ENCODE measurements around the gene SLC25A51.

DNA sequence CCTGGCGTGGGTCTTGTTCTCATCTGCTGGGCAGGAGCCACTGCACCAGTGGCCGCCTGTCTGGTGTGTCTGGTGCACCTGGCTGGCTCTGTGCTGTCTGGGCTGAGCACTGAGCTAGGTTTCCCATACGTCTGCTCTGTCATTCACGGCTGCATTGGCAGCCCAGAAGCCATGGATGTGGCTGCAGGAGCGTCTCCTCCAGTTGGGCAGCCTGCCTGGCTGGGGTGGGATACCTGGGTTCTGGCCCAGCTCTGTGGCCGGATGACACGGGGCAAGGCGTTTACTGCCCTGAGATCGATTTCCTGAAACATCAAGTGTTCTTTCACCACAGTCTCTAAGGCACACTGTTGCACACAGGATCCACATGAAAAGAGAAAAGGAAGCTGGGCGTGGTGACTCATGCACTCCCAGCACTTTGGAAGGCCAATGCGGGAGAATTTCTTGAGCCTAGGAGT is 25.5 kb upstream of the SLC25A51 start:
- TF ChIP-seq POLR2A (IDR thresholded peaks at IDR 0.05) = no peak
- TF ChIP-seq, protein P1, sequence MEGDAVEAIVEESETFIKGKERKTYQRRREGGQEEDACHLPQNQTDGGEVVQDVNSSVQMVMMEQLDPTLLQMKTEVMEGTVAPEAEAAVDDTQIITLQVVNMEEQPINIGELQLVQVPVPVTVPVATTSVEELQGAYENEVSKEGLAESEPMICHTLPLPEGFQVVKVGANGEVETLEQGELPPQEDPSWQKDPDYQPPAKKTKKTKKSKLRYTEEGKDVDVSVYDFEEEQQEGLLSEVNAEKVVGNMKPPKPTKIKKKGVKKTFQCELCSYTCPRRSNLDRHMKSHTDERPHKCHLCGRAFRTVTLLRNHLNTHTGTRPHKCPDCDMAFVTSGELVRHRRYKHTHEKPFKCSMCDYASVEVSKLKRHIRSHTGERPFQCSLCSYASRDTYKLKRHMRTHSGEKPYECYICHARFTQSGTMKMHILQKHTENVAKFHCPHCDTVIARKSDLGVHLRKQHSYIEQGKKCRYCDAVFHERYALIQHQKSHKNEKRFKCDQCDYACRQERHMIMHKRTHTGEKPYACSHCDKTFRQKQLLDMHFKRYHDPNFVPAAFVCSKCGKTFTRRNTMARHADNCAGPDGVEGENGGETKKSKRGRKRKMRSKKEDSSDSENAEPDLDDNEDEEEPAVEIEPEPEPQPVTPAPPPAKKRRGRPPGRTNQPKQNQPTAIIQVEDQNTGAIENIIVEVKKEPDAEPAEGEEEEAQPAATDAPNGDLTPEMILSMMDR (IDR thresholded peaks at IDR 0.05) = no peak

All from prostate gland (tissue), 2 donors.